Stimulated activated CD4-positive, alpha-beta T cell treated with anti-CD3 and anti-CD28 coated beads, Interleukin-1b, Interleukin-23, amount 100 ng/mL, for 4 hours (primary cell): ENCODE measurements around the gene SH3PXD2A.

Experiments used
- DNase-seq, 2 donors: peaks; one replicate each; pipeline ENCODE4 v3.0.0-alpha.2; 2020; ENCODE audit warnings: low read depth in 2 of 2

The SH3PXD2A gene

GRCh38 chr10:103582331-103583123 is 272.8 kb downstream of the SH3PXD2A start:
- DNase-seq = no peak

GRCh38 chr10:103581499-103581898 is 273.9 kb downstream of the SH3PXD2A start:
- DNase-seq = no peak

GRCh38 chr10:103580430-103580829 is 274.9 kb downstream of the SH3PXD2A start:
- no peak for DNase-seq

GRCh38 chr10:103580011-103580410 is 275.4 kb downstream of the SH3PXD2A start:
- no peak for DNase-seq

GRCh38 chr10:103578782-103579382 is 276.5 kb downstream of the SH3PXD2A start:
- DNase-seq = no peak

GRCh38 chr10:103576862-103577261 is 278.5 kb downstream of the SH3PXD2A start:
- no peak for DNase-seq

- no peak for DNase-seq
These were observed 279.3 kb downstream of the SH3PXD2A start for GRCh38 chr10:103576076-103576471.

- DNase-seq = no peak
These were observed 279.8 kb downstream of the SH3PXD2A start for GRCh38 chr10:103575416-103576075.

GRCh38 chr10:103574097-103575061 is 281.0 kb downstream of the SH3PXD2A start:
- no peak for DNase-seq

- no peak for DNase-seq
These were observed 282.2 kb downstream of the SH3PXD2A start for GRCh38 chr10:103573205-103573487.

GRCh38 chr10:103572347-103573204 is 282.8 kb downstream of the SH3PXD2A start:
- DNase-seq = no peak

GRCh38 chr10:103571656-103571975 is 283.8 kb downstream of the SH3PXD2A start:
- no peak for DNase-seq

- no peak for DNase-seq
These were observed 284.3 kb downstream of the SH3PXD2A start for GRCh38 chr10:103570844-103571655.

- no peak for DNase-seq
These were observed 285.5 kb downstream of the SH3PXD2A start for GRCh38 chr10:103569896-103570295.

- DNase-seq = no peak
These were observed 286.9 kb downstream of the SH3PXD2A start for GRCh38 chr10:103568505-103568904.

- no peak for DNase-seq
These were observed 288.8 kb downstream of the SH3PXD2A start for GRCh38 chr10:103566536-103566935.

- no peak for DNase-seq
These were observed 290.4 kb downstream of the SH3PXD2A start for GRCh38 chr10:103564776-103565520.

- DNase-seq = no peak
These were observed 291.3 kb downstream of the SH3PXD2A start for GRCh38 chr10:103564116-103564501.
